Testis (tissue), 5 donors: ENCODE measurements around the gene FAF1. TPM values are rescaled to one million over a fixed set of nuclear protein-coding genes. Genes with fewer than 3 reads are reported as not detected.
"Not testable (repeated sequence)": the region's sequence is repeated elsewhere in the genome, so short reads cannot be mapped to it uniquely, and the experiment has no call there.

Experiments
- DNase-seq: peaks from one replicate; pipeline ENCODE4 v3.0.0-alpha.2; 2019
- H3K27ac ChIP-seq, 2 donors: fragments of 200-600 bp; sonication (generic); one replicate each; pipeline ENCODE4 v1.5.1; 2019
- H3K27me3 ChIP-seq: fragments of 200-600 bp; sonication (generic); one replicate; pipeline ENCODE4 v1.5.1; 2019
- H3K36me3 ChIP-seq: fragments of 200-600 bp; sonication (generic); one replicate; pipeline ENCODE4 v1.5.1; 2017; ENCODE audit warnings: low read depth; ENCODE audit errors: missing control alignments
- H3K4me1 ChIP-seq: fragments of 200-600 bp; sonication (generic); one replicate; pipeline ENCODE4 v1.5.1; 2019
- H3K4me3 ChIP-seq, 2 donors: fragments of 200-600 bp; sonication (generic); one replicate each; pipeline ENCODE4 v1.5.1; 2017 to 2019
- H3K9me3 ChIP-seq: fragments of 200-600 bp; sonication (generic); one replicate; pipeline ENCODE4 v1.5.1; 2017
- POLR2A ChIP-seq: fragments of 450-650 bp; IDR thresholded peaks from one replicate; pipeline ENCODE4 v1.6.1; 2017; ENCODE audit warnings: antibody characterized with exemption, mild to moderate bottlenecking, moderate library complexity
- WGBS, 2 donors: methylation state at CpG; one replicate each; pipeline ENCODE4 v1.1.5; 2018; 5-methylcytosine and 5-hydroxymethylcytosine counted together
- intact Hi-C: fragments of 100-400 bp; cut with DNase I; formaldehyde crosslinking; loops from one replicate; pipeline ENCODE4 v1.15.1; 2023; ENCODE audit warnings: low total_unique reads
- long read RNA-seq, 2 donors: transcript quantifications; one replicate each; lab custom pipeline, GENCODE V29; 2026
- polyA plus RNA-seq: library from polyadenylated mRNA; stranded (reverse); fragments of 350-450 nt; fragmentation: Illumina TruSeq; extraction: RNeasy Lipid Tissue Mini Kit (QIAGEN cat#74804); gene quantifications from one replicate; pipeline ENCODE4 v1.2.3, GENCODE V29; 2014; ENCODE audit warnings: low read depth, low replicate concordance; ENCODE audit not compliant: insufficient read depth
- total RNA-seq, 2 donors: library from RNA; depleted of rRNA; stranded (reverse); fragments of >200 nt; gene quantifications; one replicate each; pipeline ENCODE4 v1.2.3, GENCODE V29; 2016
- TF ChIP-seq, protein P1 (sequence below), 3 experiments: fragments of 450-650 bp in 2 of 3; fragments of 200-600 bp in 1 of 3; sonication (generic) in 1 of 3; IDR thresholded peaks; one replicate each; pipeline ENCODE4 v1.5.1; 2016 to 2019; ENCODE audit warnings: antibody characterized with exemption in 3 of 3, mild to moderate bottlenecking in 2 of 3, moderate library complexity in 1 of 3

FAF1 gene
- 10 to 100 TPM; 46.5 to 61.6 TPM for total RNA-seq
- polyA plus RNA-seq, result 236 TPM
- long read RNA-seq, donor 1, full-length matches to known transcripts, result 10 of 10 reads
- long read RNA-seq, donor 1, partial matches to known transcripts, result 0 of 10 reads
- long read RNA-seq, donor 1, other reads (novel, unspliced or antisense), result 0 of 10 reads
- long read RNA-seq, donor 2, full-length matches to known transcripts, result 8 of 8 reads
- long read RNA-seq, donor 2, partial matches to known transcripts, result 0 of 8 reads
- long read RNA-seq, donor 2, other reads (novel, unspliced or antisense), result 0 of 8 reads

DNA sequence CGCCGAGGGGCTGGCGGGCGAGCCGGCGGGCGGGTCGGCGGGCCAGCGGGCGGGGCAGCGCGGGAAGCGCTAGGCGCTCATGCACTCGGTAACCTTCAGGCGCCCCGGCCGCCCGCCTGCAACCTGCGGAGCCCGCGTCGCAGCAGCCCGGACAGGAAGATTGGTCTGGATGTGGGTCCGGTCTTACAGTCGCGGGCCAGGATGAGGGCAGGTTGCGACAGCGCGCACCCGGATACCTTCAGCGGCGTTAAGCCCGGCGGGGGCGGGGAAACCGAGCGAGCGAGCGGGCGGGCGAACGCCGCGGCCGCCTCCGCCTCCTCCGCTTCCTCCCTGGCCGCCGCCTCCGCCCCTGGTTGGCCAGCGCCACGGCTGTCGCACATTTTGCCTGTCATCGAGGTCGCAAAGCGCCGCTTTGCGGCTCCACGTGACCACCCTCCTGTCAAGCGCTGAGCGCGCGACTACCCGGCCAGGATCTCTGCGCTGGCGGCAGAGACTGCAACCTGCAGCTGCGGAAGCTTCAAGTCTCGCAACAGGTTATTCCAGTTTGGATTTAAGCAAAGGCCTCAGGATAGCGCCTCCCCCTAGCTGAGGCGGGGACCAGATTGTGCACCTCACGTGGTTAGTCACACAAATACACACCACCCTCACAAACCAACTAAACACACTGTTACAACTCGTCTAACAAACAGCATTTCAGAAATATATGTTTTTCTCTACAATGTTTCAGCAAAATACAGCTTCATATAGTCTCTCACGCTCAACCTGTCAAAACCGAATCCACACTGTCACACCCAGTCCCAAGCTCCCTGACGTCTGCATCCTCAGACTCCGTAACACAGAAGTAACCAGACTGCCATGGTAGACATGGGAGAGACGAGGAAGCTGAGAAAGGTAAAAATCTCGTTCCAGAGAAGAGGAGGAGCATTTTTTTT, at the start of gene FAF1:
Gene FAF1, minus strand, starts transcription at position 355 of the 932 bp plus-strand sequence. CDS start 456 bp downstream, outside the sequence.
- H3K9me3 ChIP-seq, result no peaks in the 10 kb centered on the region
- 0% methylated on average over 35 to 77 of the region's 80 CpGs for WGBS, 2 donors
- peak within 1 kb of the TSS; percentile 69 to 79 for H3K4me3 ChIP-seq
- H3K4me1 ChIP-seq, result peaks cover 3% of the 10 kb centered on the region
- H3K27ac ChIP-seq, result peak within 1 kb of the TSS; percentile 63 to 84
- peak; percentile 96 for DNase-seq
- no peaks in the 10 kb centered on the region for H3K36me3 ChIP-seq
- intact Hi-C loops, result no loop called here
- H3K27me3 ChIP-seq, result no peaks in the 10 kb centered on the region
- TF ChIP-seq, protein P1, sequence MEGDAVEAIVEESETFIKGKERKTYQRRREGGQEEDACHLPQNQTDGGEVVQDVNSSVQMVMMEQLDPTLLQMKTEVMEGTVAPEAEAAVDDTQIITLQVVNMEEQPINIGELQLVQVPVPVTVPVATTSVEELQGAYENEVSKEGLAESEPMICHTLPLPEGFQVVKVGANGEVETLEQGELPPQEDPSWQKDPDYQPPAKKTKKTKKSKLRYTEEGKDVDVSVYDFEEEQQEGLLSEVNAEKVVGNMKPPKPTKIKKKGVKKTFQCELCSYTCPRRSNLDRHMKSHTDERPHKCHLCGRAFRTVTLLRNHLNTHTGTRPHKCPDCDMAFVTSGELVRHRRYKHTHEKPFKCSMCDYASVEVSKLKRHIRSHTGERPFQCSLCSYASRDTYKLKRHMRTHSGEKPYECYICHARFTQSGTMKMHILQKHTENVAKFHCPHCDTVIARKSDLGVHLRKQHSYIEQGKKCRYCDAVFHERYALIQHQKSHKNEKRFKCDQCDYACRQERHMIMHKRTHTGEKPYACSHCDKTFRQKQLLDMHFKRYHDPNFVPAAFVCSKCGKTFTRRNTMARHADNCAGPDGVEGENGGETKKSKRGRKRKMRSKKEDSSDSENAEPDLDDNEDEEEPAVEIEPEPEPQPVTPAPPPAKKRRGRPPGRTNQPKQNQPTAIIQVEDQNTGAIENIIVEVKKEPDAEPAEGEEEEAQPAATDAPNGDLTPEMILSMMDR (IDR thresholded peaks at IDR 0.05), result peak in 2 of 3 experiments; percentile 48 to 62
- TF ChIP-seq POLR2A, result no peak

DNA sequence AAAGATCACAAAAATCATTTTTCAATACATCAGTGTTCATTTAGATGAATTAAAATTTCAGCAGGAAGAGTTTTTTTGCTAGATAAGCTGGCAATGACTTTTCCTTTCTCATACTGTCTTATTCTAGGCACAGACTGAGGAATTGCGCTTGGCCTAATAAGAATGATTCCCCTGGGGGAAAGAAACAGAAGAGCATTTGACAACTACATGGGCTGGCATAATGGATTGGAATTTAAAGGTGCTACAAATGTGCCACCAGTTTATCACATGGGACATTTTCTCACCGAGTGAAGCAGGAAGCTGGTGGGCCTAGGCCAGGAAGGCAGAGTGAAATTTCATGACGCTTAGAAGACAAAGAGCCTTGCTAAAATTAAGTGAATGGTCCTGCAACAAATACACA, 49.3 kb upstream of the FAF1 start:
- no peaks in the 10 kb centered on the region for H3K36me3 ChIP-seq
- DNase-seq, result no peak
- 77 to 80% methylated on average over 3 of the region's 3 CpGs for WGBS, 2 donors
- no peaks in the 10 kb centered on the region for H3K27me3 ChIP-seq
- intact Hi-C loops, result no loop called here
- H3K9me3 ChIP-seq, result no peaks in the 10 kb centered on the region
- TF ChIP-seq POLR2A, result no peak
- TF ChIP-seq, protein P1 (IDR thresholded peaks at IDR 0.05), result no peak
- no peak overlapping the region for H3K4me3 ChIP-seq
- H3K27ac ChIP-seq, result no peak overlapping the region
- no peaks in the 10 kb centered on the region for H3K4me1 ChIP-seq

DNA sequence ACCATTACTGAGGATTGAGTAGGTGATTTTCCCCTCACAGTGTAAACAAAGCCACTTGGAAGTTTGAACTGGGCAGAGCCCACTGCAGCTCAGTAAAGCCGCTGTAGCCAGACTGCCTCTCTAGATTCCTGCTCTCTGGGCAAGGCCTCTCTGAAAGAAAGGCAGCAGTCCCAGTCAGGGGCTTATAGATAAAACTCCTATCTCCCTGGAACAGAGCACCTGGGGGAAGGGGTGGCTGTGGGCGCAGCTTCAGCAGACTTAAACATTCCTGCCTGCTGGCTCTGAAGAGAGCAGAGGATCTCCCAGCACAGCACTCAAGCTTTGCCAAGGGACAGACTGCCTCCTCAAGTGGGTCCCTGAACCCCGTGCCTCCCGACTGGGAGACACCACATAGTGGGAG, 45.5 kb upstream of the FAF1 start:
- H3K36me3 ChIP-seq, DNase-seq, intact Hi-C loops, H3K4me1 ChIP-seq, H3K27me3 ChIP-seq, H3K27ac ChIP-seq, H3K9me3 ChIP-seq, H3K4me3 ChIP-seq: not testable (repeated sequence)
- 77 to 90% methylated on average over 3 to 4 of the region's 4 CpGs for WGBS, 2 donors

DNA sequence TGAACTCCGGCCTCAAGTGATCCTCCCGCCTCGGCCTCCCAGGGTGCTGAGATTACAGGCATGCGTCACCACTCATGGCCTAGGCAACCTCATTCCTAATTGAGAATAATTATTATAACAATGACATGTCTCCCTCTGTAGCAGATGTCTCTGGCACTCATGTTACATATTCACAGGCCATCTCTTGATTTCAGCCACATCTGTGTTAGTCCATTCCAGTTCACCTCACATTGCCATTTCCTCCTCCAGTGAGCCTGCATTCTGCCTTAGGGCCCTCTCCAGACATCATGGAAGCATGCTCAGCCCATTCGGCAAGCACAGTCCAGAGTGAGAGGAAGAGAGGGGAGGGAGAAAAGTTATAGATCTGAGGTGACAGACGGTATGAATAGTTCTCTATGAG, 42.4 kb upstream of the FAF1 start:
- no peaks in the 10 kb centered on the region for H3K36me3 ChIP-seq
- no peak overlapping the region for H3K4me3 ChIP-seq
- 86 to 91% methylated on average over 6 of the region's 6 CpGs for WGBS, 2 donors
- no peak overlapping the region for H3K27ac ChIP-seq
- no peaks in the 10 kb centered on the region for H3K27me3 ChIP-seq
- intact Hi-C loops, result no loop called here
- H3K9me3 ChIP-seq, result no peaks in the 10 kb centered on the region
- DNase-seq, result no peak
- TF ChIP-seq, protein P1 (IDR thresholded peaks at IDR 0.05), result no peak
- no peak for TF ChIP-seq POLR2A
- no peaks in the 10 kb centered on the region for H3K4me1 ChIP-seq

DNA sequence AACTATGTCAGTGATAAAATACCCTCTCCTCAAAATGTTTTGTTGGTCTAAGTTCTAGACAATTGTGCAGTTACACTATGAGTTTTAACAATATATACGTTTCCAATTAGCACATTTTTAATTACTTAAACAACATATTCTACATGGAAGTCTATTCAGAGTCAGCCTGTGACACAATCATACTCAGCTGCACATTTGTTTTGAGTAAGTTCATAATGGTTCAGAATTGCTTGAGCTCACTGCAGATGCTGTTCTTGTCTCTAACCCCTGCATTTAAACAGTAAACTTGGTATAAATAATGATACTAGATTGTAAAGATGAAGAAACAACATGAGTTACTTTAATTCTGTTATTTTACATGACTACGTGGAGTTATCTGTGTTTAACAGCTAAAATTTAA, 40.6 kb upstream of the FAF1 start:
- Histone ChIP-seq H3K4me3 (no peak overlapping the region), H3K9me3 (no peaks in the 10 kb centered on the region), H3K27me3 (no peaks in the 10 kb centered on the region), H3K36me3 (no peaks in the 10 kb centered on the region), H3K27ac (no peak overlapping the region), H3K4me1 (no peaks in the 10 kb centered on the region)
- DNase-seq, result no peak
- intact Hi-C loops, result no loop called here
- TF ChIP-seq POLR2A, result no peak
- TF ChIP-seq, protein P1 (IDR thresholded peaks at IDR 0.05), result no peak
- 69 to 77% methylated on average over 2 of the region's 2 CpGs for WGBS, 2 donors
